Endothelial cell of umbilical vein (primary cell): ENCODE data around the gene TMPRSS6. TPM values are rescaled to one million over a fixed set of nuclear protein-coding genes. Genes with fewer than 3 reads are reported as not detected.

Experiments
- BruUV-seq: library from RNA; stranded (reverse); fragments of 400-500 nt; replicated peaks from 2 replicates; lab custom pipeline; 2021; lab: Mats Ljungman, UMichigan
- CTCF ChIA-PET: fragments of 300-600, 350-600 bp; sonication (Branson Sonifier 250); formaldehyde crosslinking; loops from one replicate; lab custom pipeline; 2021; ENCODE audit warnings: antibody characterized with exemption, inconsistent platforms; lab: Charles Lee
- POLR2A ChIA-PET: fragments of 300-600, 350-600 bp; sonication (Branson Sonifier 250); formaldehyde crosslinking; loops from one replicate; lab custom pipeline; 2021; ENCODE audit warnings: antibody characterized with exemption, inconsistent platforms; lab: Charles Lee
- DNase-seq: peaks from one replicate; pipeline ENCODE4 v3.0.0-alpha.2; 2011; ENCODE audit warnings: low read depth, low spot score
- FAIRE-seq: peaks from 2 replicates; lab custom pipeline; 2011; peaks lifted over from hg19 to GRCh38; lab: Jason Lieb, UNC
- H2AFZ ChIP-seq: 2 replicates; pipeline ENCODE4 v1.6.0; 2012; ENCODE audit warnings: low read depth, low read length, control low read depth, inconsistent platforms
- H3K27ac ChIP-seq: 2 replicates; pipeline ENCODE4 v1.5.1; 2011; ENCODE audit warnings: low read depth, mild to moderate bottlenecking, control low read depth, low read length, moderate library complexity; ENCODE audit not compliant: insufficient read depth
- H3K27me3 ChIP-seq, 2 experiments: 2 replicates each; pipeline versions ENCODE4 v1.6.0 to v1.6.1; 2011; ENCODE audit warnings: low read length in 2 of 2, mixed read lengths in 1 of 2; ENCODE audit not compliant: control insufficient read depth in 2 of 2, insufficient read depth in 2 of 2
- H3K36me3 ChIP-seq, 2 experiments: 2 replicates in 1 of 2; 3 replicates in 1 of 2; pipeline ENCODE4 v1.5.1; 2011; ENCODE audit warnings: low read length in 2 of 2, mild to moderate bottlenecking in 1 of 2, moderate library complexity in 1 of 2; ENCODE audit not compliant: control insufficient read depth in 2 of 2, insufficient read depth in 2 of 2; ENCODE audit errors: extremely low read depth in 1 of 2
- H3K4me1 ChIP-seq: 3 replicates; pipeline ENCODE4 v1.5.1; 2011; ENCODE audit warnings: mild to moderate bottlenecking, low read length; ENCODE audit not compliant: control insufficient read depth, insufficient read depth; ENCODE audit errors: extremely low read depth
- H3K4me2 ChIP-seq: 2 replicates; pipeline ENCODE4 v1.6.1; 2011; ENCODE audit warnings: low read length, control low read depth, mixed read lengths; ENCODE audit not compliant: insufficient read depth
- H3K4me3 ChIP-seq, 3 experiments: fragments of 200-600 bp in 1 of 3; sonication (generic), shearing (Covaris generic) in 1 of 3; replicated peaks in 1 of 3; 2 replicates each; pipeline ENCODE4 v1.5.1; 2011 to 2016; ENCODE audit warnings: control low read depth in 3 of 3, low read length in 3 of 3, mild to moderate bottlenecking in 2 of 3, inconsistent platforms in 1 of 3, low read depth in 1 of 3, moderate library complexity in 1 of 3; ENCODE audit not compliant: insufficient read depth in 1 of 3
- H3K79me2 ChIP-seq: 2 replicates; pipeline ENCODE4 v1.6.0; 2012; ENCODE audit warnings: low read length, inconsistent platforms; ENCODE audit not compliant: control insufficient read depth, insufficient read depth
- H3K9ac ChIP-seq: replicated peaks from 2 replicates; pipeline ENCODE3; 2011; ENCODE audit warnings: low read length, control low read depth; ENCODE audit not compliant: insufficient read depth; ENCODE audit errors: extremely low read depth
- H3K9me1 ChIP-seq: replicated peaks from 3 replicates; pipeline ENCODE4 v1.6.0; 2011; ENCODE audit warnings: mild to moderate bottlenecking, low read length; ENCODE audit not compliant: control insufficient read depth, insufficient read depth; ENCODE audit errors: extremely low read depth
- H3K9me3 ChIP-seq: replicated peaks from 2 replicates; pipeline ENCODE4 v1.5.1; 2012; ENCODE audit warnings: low read length, inconsistent platforms; ENCODE audit not compliant: control insufficient read depth, insufficient read depth
- H4K20me1 ChIP-seq: replicated peaks from 2 replicates; pipeline ENCODE3; 2011; ENCODE audit warnings: mild to moderate bottlenecking, low read length; ENCODE audit not compliant: control insufficient read depth, insufficient read depth; ENCODE audit errors: extremely low read depth
- EZH2 ChIP-seq: IDR thresholded peaks from 2 replicates; pipeline ENCODE4 v1.6.1; 2012; ENCODE audit warnings: borderline replicate concordance, low read depth, mild to moderate bottlenecking, moderate library complexity, low read length, inconsistent platforms; ENCODE audit not compliant: severe bottlenecking
- GATA2 ChIP-seq: IDR thresholded peaks from 2 replicates; pipeline ENCODE4 v1.7.0; 2011; ENCODE audit warnings: low read depth, mild to moderate bottlenecking, moderate library complexity, mixed read lengths, low read length; ENCODE audit not compliant: insufficient read length, insufficient read depth
- MYC ChIP-seq: IDR thresholded peaks from one replicate; pipeline ENCODE4 v1.6.1; 2011; ENCODE audit warnings: mild to moderate bottlenecking, low read depth, low read length
- POLR2A ChIP-seq: IDR thresholded peaks from 2 replicates; pipeline ENCODE4 v1.6.1; 2012; ENCODE audit warnings: low read depth, mild to moderate bottlenecking, control low read depth, low read length
- POLR2AphosphoS5 ChIP-seq: IDR thresholded peaks from 2 replicates; pipeline ENCODE4 v1.6.1; 2012; ENCODE audit warnings: low read depth, mild to moderate bottlenecking, control low read depth, low read length, moderate library complexity; ENCODE audit not compliant: insufficient read depth
- dilution Hi-C: fragments of 300-500 bp; cut with MboI; formaldehyde crosslinking; loops from one replicate; pipeline ENCODE4 v1.15.0; 2019; ENCODE audit warnings: low sequenced_read_pairs; ENCODE audit not compliant: extremely low pct_ligation_motif_present
- intact Hi-C: fragments of 100-400 bp; cut with micrococcal nuclease; formaldehyde crosslinking; loops from one replicate; pipeline ENCODE4 v1.10.0; 2022
- polyA plus RNA-seq, 4 experiments: library from polyadenylated mRNA; depleted of rRNA in 3 of 4; stranded (reverse) in 3 of 4; unstranded in 1 of 4; fragments of >200 nt; gene quantifications; 2 replicates each; pipeline versions ENCODE4 v1.2.1 to v1.2.3, GENCODE V29; 2011 to 2012; ENCODE audit warnings: missing spikeins in 1 of 4
- total RNA-seq: library from RNA; stranded (reverse); gene quantifications from 2 replicates; pipeline ENCODE4 v1.2.3, GENCODE V29; 2021
- TF ChIP-seq, protein P1 (sequence below): IDR thresholded peaks from 2 replicates; pipeline ENCODE4 v1.6.1; 2011; ENCODE audit not compliant: insufficient read depth, insufficient read length
- TF ChIP-seq, protein P2 (sequence below), 2 donors: IDR thresholded peaks; 1 replicate in 1 of 2; 2 replicates in 1 of 2; pipeline ENCODE4 v1.5.1; 2011; ENCODE audit warnings: low read length in 2 of 2, mild to moderate bottlenecking in 2 of 2, moderate library complexity in 2 of 2, control low read depth in 1 of 2, inconsistent platforms in 1 of 2, low read depth in 1 of 2; ENCODE audit not compliant: insufficient read depth in 1 of 2; ENCODE audit errors: extremely low read depth in 1 of 2

The TMPRSS6 gene
- total and polyA plus RNA-seq, 2 donors (not counting 3 experiments of a cell fraction or from before 2014, with no cell fraction given), result not detected

DNA sequence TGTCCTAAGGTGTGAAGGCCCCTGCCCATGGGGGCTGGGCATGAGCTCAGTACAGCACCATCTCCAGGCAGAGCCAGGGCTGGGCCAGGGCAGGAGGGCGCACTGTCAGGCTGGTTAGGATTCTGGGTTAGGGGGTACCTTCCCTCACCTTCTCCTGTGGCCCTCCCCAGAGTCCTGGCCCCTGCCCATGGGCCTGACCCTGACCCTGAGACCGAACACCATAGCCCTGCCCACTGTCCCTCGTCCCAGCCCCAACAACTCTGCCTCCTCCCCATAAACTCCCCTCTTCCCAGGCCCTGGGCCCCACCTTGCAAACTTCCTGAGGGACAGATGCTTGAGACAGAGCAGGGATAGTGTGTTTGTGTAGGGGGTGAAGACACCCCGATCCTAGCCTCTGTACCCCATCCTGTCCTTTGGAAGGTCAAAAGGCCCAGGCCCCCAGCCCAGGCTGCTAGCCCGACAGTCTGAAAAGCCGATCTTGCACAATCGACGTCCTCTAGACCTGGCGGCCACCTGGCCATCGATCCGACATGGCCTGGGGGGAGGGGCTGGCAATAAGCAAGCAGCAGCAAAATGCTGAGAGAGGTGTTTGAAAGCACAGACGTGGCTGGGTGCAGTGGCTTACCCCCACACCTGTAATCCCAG is 2.7 kb upstream of the TMPRSS6 start:
- POLR2A ChIA-PET, result no interaction called here
- no peaks in the 10 kb centered on the region for H3K9me1 ChIP-seq
- CTCF ChIA-PET, result no interaction called here
- TF ChIP-seq, protein P1, sequence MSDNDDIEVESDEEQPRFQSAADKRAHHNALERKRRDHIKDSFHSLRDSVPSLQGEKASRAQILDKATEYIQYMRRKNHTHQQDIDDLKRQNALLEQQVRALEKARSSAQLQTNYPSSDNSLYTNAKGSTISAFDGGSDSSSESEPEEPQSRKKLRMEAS, result no peak
- TF ChIP-seq EZH2, result no peak
- TF ChIP-seq MYC, result no peak
- no peak for TF ChIP-seq POLR2A
- TF ChIP-seq GATA2, result no peak
- TF ChIP-seq, protein P2, sequence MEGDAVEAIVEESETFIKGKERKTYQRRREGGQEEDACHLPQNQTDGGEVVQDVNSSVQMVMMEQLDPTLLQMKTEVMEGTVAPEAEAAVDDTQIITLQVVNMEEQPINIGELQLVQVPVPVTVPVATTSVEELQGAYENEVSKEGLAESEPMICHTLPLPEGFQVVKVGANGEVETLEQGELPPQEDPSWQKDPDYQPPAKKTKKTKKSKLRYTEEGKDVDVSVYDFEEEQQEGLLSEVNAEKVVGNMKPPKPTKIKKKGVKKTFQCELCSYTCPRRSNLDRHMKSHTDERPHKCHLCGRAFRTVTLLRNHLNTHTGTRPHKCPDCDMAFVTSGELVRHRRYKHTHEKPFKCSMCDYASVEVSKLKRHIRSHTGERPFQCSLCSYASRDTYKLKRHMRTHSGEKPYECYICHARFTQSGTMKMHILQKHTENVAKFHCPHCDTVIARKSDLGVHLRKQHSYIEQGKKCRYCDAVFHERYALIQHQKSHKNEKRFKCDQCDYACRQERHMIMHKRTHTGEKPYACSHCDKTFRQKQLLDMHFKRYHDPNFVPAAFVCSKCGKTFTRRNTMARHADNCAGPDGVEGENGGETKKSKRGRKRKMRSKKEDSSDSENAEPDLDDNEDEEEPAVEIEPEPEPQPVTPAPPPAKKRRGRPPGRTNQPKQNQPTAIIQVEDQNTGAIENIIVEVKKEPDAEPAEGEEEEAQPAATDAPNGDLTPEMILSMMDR (IDR thresholded peaks at IDR 0.05; ENCODE audit: extremely low read depth in 1 of 2, insufficient read depth in 1 of 2, low read depth in 1 of 2, low read length in 2 of 2), result no peak
- TF ChIP-seq POLR2AphosphoS5, result no peak
- dilution Hi-C loops, result no loop called here
- BruUV-seq, result no TSS peak
- no peaks in the 10 kb centered on the region for H4K20me1 ChIP-seq
- H3K4me2 ChIP-seq, result no peak overlapping the region
- no peak for DNase-seq
- no peak overlapping the region for H3K9ac ChIP-seq
- no peak overlapping the region for H2AFZ ChIP-seq
- intact Hi-C loops, result no loop called here
- H3K79me2 ChIP-seq, result no peaks in the 10 kb centered on the region
- peaks cover 0 to 4% of the 10 kb centered on the region in 2 experiments for H3K27me3 ChIP-seq
- H3K27ac ChIP-seq, result no peak overlapping the region
- no peak overlapping the region for H3K4me3 ChIP-seq
- no peak for FAIRE-seq
- H3K9me3 ChIP-seq, result no peaks in the 10 kb centered on the region
- no peaks in the 10 kb centered on the region for H3K4me1 ChIP-seq
- H3K36me3 ChIP-seq, result no peaks in the 10 kb centered on the region
